Cardiac fibroblast (primary cell): ENCODE results near the gene TGM4.

Source experiments
- DNase-seq, 2 donors: peaks; one replicate each; pipeline versions ENCODE4 v3.0.0 to v3.0.0-alpha.2; 2010; ENCODE audit warnings: low read depth in 2 of 2
- H3K4me3 ChIP-seq, 2 donors: replicated peaks in 1 of 2; 1 replicate in 1 of 2; 2 replicates in 1 of 2; pipeline ENCODE4 v1.5.1; 2011; ENCODE audit warnings: low read depth in 2 of 2, low read length in 2 of 2, mild to moderate bottlenecking in 2 of 2, moderate library complexity in 1 of 2
- TF ChIP-seq, protein P1 (sequence below): IDR thresholded peaks from one replicate; pipeline ENCODE4 v1.5.1; 2011; ENCODE audit warnings: low read depth, mild to moderate bottlenecking, low read length, inconsistent platforms

TGM4 gene

GRCh38 chr3:44903314-44903713 lies 28.9 kb downstream of the TGM4 start:
- DNase-seq: no peak
- TF ChIP-seq, protein P1, sequence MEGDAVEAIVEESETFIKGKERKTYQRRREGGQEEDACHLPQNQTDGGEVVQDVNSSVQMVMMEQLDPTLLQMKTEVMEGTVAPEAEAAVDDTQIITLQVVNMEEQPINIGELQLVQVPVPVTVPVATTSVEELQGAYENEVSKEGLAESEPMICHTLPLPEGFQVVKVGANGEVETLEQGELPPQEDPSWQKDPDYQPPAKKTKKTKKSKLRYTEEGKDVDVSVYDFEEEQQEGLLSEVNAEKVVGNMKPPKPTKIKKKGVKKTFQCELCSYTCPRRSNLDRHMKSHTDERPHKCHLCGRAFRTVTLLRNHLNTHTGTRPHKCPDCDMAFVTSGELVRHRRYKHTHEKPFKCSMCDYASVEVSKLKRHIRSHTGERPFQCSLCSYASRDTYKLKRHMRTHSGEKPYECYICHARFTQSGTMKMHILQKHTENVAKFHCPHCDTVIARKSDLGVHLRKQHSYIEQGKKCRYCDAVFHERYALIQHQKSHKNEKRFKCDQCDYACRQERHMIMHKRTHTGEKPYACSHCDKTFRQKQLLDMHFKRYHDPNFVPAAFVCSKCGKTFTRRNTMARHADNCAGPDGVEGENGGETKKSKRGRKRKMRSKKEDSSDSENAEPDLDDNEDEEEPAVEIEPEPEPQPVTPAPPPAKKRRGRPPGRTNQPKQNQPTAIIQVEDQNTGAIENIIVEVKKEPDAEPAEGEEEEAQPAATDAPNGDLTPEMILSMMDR: no peak

DNA sequence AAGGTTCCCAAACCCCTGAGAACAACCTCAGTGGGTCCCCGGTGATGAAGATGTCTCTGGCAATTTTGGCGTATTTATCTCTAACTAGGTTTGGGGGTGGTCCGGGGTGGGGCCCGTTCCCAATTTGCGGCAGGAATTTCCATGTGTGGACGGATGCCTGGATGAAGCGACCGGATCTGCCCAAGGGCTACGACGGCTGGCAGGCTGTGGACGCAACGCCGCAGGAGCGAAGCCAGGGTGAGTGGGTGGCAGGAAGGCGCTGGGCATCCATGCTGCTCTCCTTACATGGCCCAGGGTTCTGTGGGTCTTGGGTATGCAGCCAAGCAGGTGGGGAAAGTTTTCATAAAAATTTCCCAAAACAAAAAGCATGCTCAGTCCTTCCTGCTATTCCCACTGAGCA lies 29.3 kb downstream of the TGM4 start:
- no peak for DNase-seq
- TF ChIP-seq, protein P1: no peak
- H3K4me3 ChIP-seq: no peak overlapping the region

More at GRCh38 chr3:44903314-44903713, 28.9 kb downstream of the TGM4 start:
- H3K4me3 ChIP-seq: no peak overlapping the region

DNA sequence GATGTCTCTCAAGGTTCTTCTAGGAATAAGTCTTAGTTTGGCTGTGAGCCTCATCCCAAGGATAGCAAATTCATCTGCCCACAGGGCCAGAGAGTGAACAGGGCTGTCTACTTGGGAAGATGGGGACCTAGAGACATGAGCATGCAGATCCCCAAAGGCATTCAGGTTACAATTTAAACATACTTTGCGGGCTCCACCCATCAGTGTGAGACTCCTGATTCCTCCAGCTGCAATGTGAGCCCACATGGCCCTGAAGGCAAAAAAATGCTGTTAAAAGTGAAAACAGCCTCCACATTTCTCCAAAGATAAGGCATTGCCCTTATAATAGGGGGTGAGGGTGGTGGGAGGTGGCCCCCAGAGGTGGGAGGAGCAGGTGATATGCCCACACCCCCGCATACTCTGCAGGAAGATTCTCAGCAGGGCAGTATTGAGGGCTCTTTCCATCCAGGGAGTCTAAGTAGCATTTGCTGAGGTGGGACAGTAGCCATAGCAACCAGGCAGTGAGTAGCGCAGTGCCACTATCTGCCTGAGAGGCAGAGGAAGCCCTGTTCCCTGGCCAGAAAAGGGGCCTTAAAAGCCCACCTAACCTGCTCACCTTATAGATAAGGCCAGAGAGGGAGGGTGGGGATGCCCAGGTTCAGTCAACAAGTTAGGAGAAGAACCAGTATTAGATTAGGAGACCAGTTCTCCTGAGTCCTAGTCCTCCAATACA lies 31.2 kb downstream of the TGM4 start:
- no peak for DNase-seq
- TF ChIP-seq, protein P1: no peak
- no peak overlapping the region for H3K4me3 ChIP-seq

GRCh38 chr3:44906997-44907396 lies 32.6 kb downstream of the TGM4 start:
- DNase-seq: peak in 1 of 2 donors; percentile 38
- H3K4me3 ChIP-seq: no peak overlapping the region
- TF ChIP-seq, protein P1: no peak

DNA sequence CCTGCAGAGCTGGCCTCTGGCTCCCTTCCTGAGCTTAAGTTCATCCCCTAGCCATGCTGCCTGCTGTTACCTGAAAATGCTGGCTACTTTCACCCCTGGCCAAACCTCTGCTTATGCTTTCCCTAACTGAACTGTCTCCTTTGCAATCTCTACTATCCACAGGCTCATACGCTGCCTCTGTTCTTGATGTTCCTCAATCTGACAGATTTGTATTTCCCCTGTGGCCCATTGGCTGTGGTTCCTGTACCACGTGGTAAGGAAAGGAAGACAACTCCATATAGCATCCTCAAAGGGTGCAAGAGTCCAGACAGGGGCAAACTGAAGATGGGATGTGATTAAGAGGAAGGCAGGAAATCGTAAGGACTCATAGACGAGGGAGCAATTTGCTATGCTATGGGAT lies 33.2 kb downstream of the TGM4 start:
- TF ChIP-seq, protein P1: no peak
- H3K4me3 ChIP-seq: no peak overlapping the region
- no peak for DNase-seq

GRCh38 chr3:44909063-44909462 lies 34.7 kb downstream of the TGM4 start:
- DNase-seq: no peak
- TF ChIP-seq, protein P1: no peak
- H3K4me3 ChIP-seq: no peak overlapping the region

DNA sequence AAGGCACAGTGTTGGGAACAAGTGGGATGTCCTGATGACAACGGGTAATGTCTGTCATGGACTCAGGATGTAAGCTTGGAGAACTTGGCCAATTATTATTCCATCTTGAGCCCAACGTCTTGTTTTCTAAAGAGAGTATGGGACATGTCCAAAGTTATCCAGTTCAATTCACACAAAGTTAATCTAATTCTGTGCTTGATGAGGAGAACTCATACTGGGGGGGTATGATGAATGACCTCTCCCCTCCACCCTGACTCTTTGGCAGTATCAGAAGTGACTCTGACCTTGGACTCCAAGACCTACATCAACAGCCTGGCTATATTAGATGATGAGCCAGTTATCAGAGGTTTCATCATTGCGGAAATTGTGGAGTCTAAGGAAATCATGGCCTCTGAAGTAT lies 36.3 kb downstream of the TGM4 start:
- H3K4me3 ChIP-seq: no peak overlapping the region
- TF ChIP-seq, protein P1: no peak
- no peak for DNase-seq
